Colonic mucosa (tissue), 4 donors: Measurements from ENCODE around the gene SNX13. TPM values are rescaled to one million over a fixed set of nuclear protein-coding genes. Genes with fewer than 3 reads are reported as not detected.

ENCODE experiments used
- DNase-seq: peaks from one replicate; pipeline ENCODE4 v3.0.0-alpha.2; 2020
- H3K27ac ChIP-seq: fragments of 200-600 bp; one replicate; pipeline ENCODE4 v1.8.0; 2021
- H3K27me3 ChIP-seq: fragments of 200-600 bp; one replicate; pipeline ENCODE4 v1.8.0; 2021
- H3K36me3 ChIP-seq: fragments of 200-600 bp; one replicate; pipeline ENCODE4 v1.8.0; 2021
- H3K4me1 ChIP-seq: fragments of 200-600 bp; one replicate; pipeline ENCODE4 v1.8.0; 2021; ENCODE audit warnings: mild to moderate bottlenecking
- H3K4me3 ChIP-seq: fragments of 200-600 bp; one replicate; pipeline ENCODE4 v1.8.0; 2021
- H3K9ac ChIP-seq, 2 donors: one replicate each; pipeline ENCODE4 v1.7.0; 2013; ENCODE audit warnings: control low read depth in 2 of 2, low read depth in 2 of 2, low read length in 2 of 2
- H3K9me3 ChIP-seq: fragments of 200-600 bp; one replicate; pipeline ENCODE4 v1.8.0; 2021
- intact Hi-C: fragments of 100-400 bp; cut with DNase I; formaldehyde crosslinking; loops from one replicate; pipeline ENCODE4 v1.14.1; 2022
- total RNA-seq, 2 donors: library from RNA; stranded (reverse); fragmentation: NEBNext Ultra II Directional in 1 of 2; extraction: Animal tissue kit (Norgen Biotek cat#: 25700) in 1 of 2; gene quantifications; one replicate each; pipeline ENCODE4 v1.2.1, GENCODE V29; 2021
- TF ChIP-seq, protein P1 (sequence below): fragments of 200-600 bp; IDR thresholded peaks from one replicate; pipeline ENCODE4 v1.8.0; 2022; ENCODE audit warnings: antibody characterized with exemption, mild to moderate bottlenecking
- donor health status: healthy.
- donor health status: DM: no; HTN: no; CAD: no.
- donor health status: DM: no; HTN: no; CAD: no.

SNX13 gene
- total RNA-seq, 2 donors from 2014 or later: 52.5 to 71.4 TPM

DNA sequence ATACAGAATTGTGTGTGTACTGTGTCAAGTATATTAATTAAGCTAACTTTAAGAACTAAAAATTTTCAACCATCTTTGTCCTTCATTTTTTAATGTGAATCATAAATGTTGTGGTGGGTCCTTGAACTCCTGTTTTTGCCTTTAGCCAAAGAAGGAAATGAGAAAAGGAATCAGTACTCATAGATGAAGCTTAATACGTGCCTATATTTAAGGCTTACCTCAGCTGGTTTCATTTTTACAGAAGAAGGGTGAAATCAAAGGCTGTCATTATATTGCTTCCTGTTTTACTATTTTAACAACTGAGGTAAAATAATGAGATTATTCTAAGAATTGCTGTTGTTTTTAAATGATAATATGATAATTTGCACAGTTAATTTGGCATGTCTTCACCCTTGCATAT, 6.3 kb upstream of the SNX13 start:
- Histone ChIP-seq H3K9me3 (no peaks in the 10 kb centered on the region), H3K9ac (no peak overlapping the region), H3K36me3 (no peaks in the 10 kb centered on the region), H3K4me3 (no peak overlapping the region), H3K4me1 (no peaks in the 10 kb centered on the region), H3K27me3 (no peaks in the 10 kb centered on the region), H3K27ac (no peak overlapping the region)
- TF ChIP-seq, protein P1, sequence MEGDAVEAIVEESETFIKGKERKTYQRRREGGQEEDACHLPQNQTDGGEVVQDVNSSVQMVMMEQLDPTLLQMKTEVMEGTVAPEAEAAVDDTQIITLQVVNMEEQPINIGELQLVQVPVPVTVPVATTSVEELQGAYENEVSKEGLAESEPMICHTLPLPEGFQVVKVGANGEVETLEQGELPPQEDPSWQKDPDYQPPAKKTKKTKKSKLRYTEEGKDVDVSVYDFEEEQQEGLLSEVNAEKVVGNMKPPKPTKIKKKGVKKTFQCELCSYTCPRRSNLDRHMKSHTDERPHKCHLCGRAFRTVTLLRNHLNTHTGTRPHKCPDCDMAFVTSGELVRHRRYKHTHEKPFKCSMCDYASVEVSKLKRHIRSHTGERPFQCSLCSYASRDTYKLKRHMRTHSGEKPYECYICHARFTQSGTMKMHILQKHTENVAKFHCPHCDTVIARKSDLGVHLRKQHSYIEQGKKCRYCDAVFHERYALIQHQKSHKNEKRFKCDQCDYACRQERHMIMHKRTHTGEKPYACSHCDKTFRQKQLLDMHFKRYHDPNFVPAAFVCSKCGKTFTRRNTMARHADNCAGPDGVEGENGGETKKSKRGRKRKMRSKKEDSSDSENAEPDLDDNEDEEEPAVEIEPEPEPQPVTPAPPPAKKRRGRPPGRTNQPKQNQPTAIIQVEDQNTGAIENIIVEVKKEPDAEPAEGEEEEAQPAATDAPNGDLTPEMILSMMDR: no peak
- no peak for DNase-seq
- intact Hi-C loops: no loop called here

DNA sequence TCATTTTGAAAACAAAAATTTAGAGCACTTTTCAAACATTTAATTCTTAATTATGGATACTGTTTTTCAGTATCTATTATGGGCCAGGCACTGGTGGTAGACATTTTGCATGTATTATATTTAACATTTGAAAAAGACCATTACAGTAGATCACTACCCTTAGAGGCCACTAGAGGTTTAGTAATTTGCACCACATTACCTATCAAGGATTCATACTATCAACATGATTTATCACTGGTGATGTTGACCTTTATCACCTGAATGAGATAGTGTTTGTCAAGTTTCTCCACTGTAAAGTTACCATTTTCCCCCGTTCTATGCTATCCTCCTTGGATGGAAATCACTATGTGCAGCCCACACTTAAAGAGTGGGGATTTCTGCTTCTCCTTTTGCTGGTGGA, 4.4 kb upstream of the SNX13 start:
- no peak for DNase-seq
- Histone ChIP-seq H3K36me3 (no peaks in the 10 kb centered on the region), H3K27ac (no peak overlapping the region), H3K4me1 (no peaks in the 10 kb centered on the region), H3K9me3 (no peaks in the 10 kb centered on the region), H3K9ac (no peak overlapping the region), H3K27me3 (no peaks in the 10 kb centered on the region), H3K4me3 (no peak overlapping the region)
- intact Hi-C loops: no loop called here
- TF ChIP-seq, protein P1: no peak

DNA sequence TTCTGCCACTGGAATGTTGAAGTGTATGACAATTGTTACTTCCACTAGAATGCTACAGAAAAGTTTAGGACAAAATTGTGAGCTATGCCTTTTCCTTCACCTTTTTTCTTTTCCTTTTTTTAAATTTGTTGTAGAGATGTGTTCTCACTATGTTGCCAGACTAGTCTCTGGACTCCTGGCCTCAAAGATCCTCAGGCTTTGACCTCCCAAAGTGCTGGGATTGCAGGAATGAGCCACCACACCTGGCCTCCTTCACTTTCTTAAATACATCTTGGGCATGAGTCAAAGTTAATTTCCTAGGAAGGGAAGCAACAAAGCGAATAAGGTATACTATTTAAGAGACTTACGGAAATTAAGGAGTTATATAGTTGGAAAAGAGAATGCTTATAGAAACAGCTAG, 2.7 kb upstream of the SNX13 start:
- intact Hi-C loops: no loop called here
- H3K9ac ChIP-seq: no peak overlapping the region
- H3K27ac ChIP-seq: no peak overlapping the region
- no peaks in the 10 kb centered on the region for H3K4me1 ChIP-seq
- no peak overlapping the region for H3K4me3 ChIP-seq
- TF ChIP-seq, protein P1: no peak
- no peaks in the 10 kb centered on the region for H3K9me3 ChIP-seq
- no peaks in the 10 kb centered on the region for H3K36me3 ChIP-seq
- DNase-seq: no peak
- H3K27me3 ChIP-seq: no peaks in the 10 kb centered on the region

DNA sequence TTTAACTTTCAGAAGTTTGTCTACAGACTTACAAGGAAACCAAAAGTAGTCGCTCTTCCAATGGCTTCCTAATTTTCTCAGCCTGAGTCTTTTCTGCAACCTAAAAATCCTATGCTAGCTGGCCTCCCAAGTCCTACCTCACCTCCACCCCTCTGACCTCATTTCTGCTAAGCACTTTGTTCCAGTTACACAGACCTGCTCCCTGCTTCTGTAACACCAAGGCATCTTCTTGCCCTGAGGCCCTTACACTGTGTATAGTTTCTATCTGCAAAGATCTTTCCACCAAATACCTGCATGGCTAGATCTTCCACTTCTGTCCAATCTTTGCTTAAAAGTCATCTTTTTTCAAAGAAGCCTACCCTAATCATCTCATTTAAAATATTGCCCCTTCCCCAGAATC, 1.9 kb upstream of the SNX13 start:
- intact Hi-C loops: no loop called here
- no peaks in the 10 kb centered on the region for H3K36me3 ChIP-seq
- H3K27me3 ChIP-seq: no peaks in the 10 kb centered on the region
- TF ChIP-seq, protein P1: no peak
- no peak overlapping the region for H3K27ac ChIP-seq
- DNase-seq: no peak
- H3K4me1 ChIP-seq: no peaks in the 10 kb centered on the region
- no peak overlapping the region for H3K4me3 ChIP-seq
- H3K9ac ChIP-seq: no peak overlapping the region
- no peaks in the 10 kb centered on the region for H3K9me3 ChIP-seq

DNA sequence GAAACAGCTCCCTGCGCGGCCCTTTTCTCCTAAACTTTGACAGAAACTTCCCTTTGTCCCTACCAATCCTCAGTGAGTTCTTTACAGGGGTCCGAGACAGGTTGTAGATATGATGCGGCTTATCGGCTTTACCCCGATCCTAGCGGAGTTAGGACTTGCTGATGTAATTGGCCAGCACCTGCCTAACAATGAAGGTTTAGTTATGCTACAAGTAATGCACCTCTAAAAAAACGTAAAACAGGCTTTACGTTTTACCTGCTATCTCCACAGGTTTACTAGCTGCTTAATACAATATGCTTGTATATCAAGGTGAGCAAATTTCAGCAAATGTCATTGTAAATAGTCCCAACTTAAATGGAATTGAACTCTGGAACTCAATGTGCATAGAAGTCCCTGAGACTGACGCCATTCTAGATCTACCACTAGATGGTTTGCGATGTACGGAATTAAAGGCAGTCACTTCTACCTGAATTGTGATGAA, 697 bp upstream of the SNX13 start:
- no peak for DNase-seq
- Histone ChIP-seq H3K27me3 (no peaks in the 10 kb centered on the region), H3K9ac (peak overlapping the region; percentile 91 to 96), H3K36me3 (no peaks in the 10 kb centered on the region), H3K9me3 (no peaks in the 10 kb centered on the region), H3K4me3 (peak overlapping the region; percentile 62), H3K4me1 (no peaks in the 10 kb centered on the region), H3K27ac (peak overlapping the region; percentile 75)
- intact Hi-C loops: no loop called here
- TF ChIP-seq, protein P1: no peak
